Lung (tissue), 12 donors: Measurements from ENCODE around the gene ARHGDIB. TPM values are rescaled to one million over a fixed set of nuclear protein-coding genes. Genes with fewer than 3 reads are reported as not detected.

Experiments
- ATAC-seq: fragments of 200-7000 bp; cut with Tn5 transposase; one replicate; pipeline ENCODE4 v1.9.1; 2020; ENCODE audit warnings: moderate number of reproducible peaks; ENCODE audit not compliant: insufficient read depth, low FRiP score
- DNase-seq, 3 donors: peaks; one replicate each; pipeline ENCODE4 v3.0.0-alpha.2; 2013 to 2017
- H3K27ac ChIP-seq, 2 donors: one replicate each; pipeline ENCODE4 v1.5.1; 2013; ENCODE audit warnings: mild to moderate bottlenecking in 2 of 2, moderate library complexity in 2 of 2, control low read depth in 1 of 2, inconsistent platforms in 1 of 2, low read depth in 1 of 2, low read length in 1 of 2
- H3K27me3 ChIP-seq, 3 donors: one replicate each; pipeline ENCODE4 v1.5.1; 2013; ENCODE audit warnings: low read length in 2 of 3; ENCODE audit not compliant: control insufficient read depth in 3 of 3, insufficient read depth in 3 of 3
- H3K36me3 ChIP-seq, 4 donors: one replicate each; pipeline ENCODE4 v1.5.1; 2013; ENCODE audit warnings: low read length in 4 of 4, mild to moderate bottlenecking in 1 of 4, moderate library complexity in 1 of 4; ENCODE audit not compliant: control insufficient read depth in 4 of 4, insufficient read depth in 4 of 4
- H3K4me1 ChIP-seq, 5 donors: one replicate each; pipeline ENCODE4 v1.5.1; 2013; ENCODE audit warnings: low read length in 5 of 5, mild to moderate bottlenecking in 2 of 5, moderate library complexity in 1 of 5; ENCODE audit not compliant: control insufficient read depth in 5 of 5, insufficient read depth in 5 of 5
- H3K4me3 ChIP-seq: one replicate; pipeline ENCODE4 v1.5.1; 2013; ENCODE audit warnings: mild to moderate bottlenecking, control low read depth, moderate library complexity
- H3K9ac ChIP-seq, 2 donors: one replicate each; pipeline ENCODE4 v1.5.1; 2013; ENCODE audit warnings: low read length in 2 of 2, control low read depth in 1 of 2; ENCODE audit not compliant: insufficient read depth in 1 of 2
- H3K9me3 ChIP-seq, 4 donors: one replicate each; pipeline ENCODE4 v1.5.1; 2013; ENCODE audit warnings: low read length in 3 of 4, mild to moderate bottlenecking in 1 of 4, moderate library complexity in 1 of 4; ENCODE audit not compliant: control insufficient read depth in 4 of 4, insufficient read depth in 3 of 4
- WGBS, 2 donors: extraction: QIAGEN DNeasy Blood & Tissue Kit; methylation state at CpG; one replicate each; pipeline ENCODE4 v1.1.7; 2013; 5-methylcytosine and 5-hydroxymethylcytosine counted together
- polyA plus RNA-seq, 2 donors: library from polyadenylated mRNA; stranded (reverse); fragments of 200-250 nt; gene quantifications; one replicate each; pipeline ENCODE4 v1.2.1, GENCODE V29; 2013
- total RNA-seq, 2 donors: library from RNA; depleted of rRNA in 1 of 2; stranded (reverse); fragments of >200 nt in 1 of 2; gene quantifications; one replicate each; pipeline ENCODE4 v1.2.1, GENCODE V29; 2014 to 2021
- TF ChIP-seq, protein P1 (sequence below): IDR thresholded peaks from 2 replicates; pipeline ENCODE4 v1.5.1; 2012; ENCODE audit warnings: mild to moderate bottlenecking; ENCODE audit errors: control extremely low read depth, extremely low read depth
- donor health status: control.
- donor health status: control.
- donor health status: Bipolar disorder and iron deficiency.
- donor health status: healthy.
- donor health status: DM: yes; HTN: yes; CAD: no.

The ARHGDIB gene
- total and polyA plus RNA-seq, 4 donors = 66.5 to 597 (median 259) TPM

DNA sequence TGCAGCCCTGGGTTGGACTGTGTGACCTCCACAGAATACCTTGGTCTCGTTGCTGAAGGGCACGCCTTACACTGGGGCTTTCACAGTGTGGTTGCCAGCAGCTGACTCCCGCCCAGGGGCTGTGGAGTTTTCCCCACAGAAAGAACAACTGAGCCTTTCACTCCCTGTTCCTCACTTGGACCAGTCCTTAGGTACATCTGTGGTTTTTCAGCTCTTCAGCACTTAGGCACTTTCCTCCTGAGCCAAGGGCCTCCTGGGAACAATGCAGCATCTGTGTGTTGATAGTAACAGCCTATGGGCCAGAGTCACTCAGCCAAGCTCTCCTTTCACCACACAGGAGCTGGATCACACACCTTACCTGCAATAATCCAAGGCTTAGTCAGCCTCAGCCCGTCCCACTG is 48.0 kb downstream of the ARHGDIB start:
- Histone ChIP-seq H3K27ac (peak overlapping the region in 1 of 2 donors; percentile 14), H3K36me3 (no peaks in the 10 kb centered on the region), H3K4me3 (no peak overlapping the region), H3K9me3 (no peaks in the 10 kb centered on the region), H3K4me1 (peaks cover 0 to 4% (median 0%) of the 10 kb centered on the region in 5 donors), H3K9ac (no peak overlapping the region), H3K27me3 (no peaks in the 10 kb centered on the region)
- 91% methylated on average over 4 of the region's 4 CpGs for whole genome bisulfite sequencing, 2 donors
- DNase-seq (peak in 2 of 3 donors; percentile 32 to 35), ATAC-seq (peak; percentile 53)
- TF ChIP-seq, protein P1, sequence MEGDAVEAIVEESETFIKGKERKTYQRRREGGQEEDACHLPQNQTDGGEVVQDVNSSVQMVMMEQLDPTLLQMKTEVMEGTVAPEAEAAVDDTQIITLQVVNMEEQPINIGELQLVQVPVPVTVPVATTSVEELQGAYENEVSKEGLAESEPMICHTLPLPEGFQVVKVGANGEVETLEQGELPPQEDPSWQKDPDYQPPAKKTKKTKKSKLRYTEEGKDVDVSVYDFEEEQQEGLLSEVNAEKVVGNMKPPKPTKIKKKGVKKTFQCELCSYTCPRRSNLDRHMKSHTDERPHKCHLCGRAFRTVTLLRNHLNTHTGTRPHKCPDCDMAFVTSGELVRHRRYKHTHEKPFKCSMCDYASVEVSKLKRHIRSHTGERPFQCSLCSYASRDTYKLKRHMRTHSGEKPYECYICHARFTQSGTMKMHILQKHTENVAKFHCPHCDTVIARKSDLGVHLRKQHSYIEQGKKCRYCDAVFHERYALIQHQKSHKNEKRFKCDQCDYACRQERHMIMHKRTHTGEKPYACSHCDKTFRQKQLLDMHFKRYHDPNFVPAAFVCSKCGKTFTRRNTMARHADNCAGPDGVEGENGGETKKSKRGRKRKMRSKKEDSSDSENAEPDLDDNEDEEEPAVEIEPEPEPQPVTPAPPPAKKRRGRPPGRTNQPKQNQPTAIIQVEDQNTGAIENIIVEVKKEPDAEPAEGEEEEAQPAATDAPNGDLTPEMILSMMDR = no peak

DNA sequence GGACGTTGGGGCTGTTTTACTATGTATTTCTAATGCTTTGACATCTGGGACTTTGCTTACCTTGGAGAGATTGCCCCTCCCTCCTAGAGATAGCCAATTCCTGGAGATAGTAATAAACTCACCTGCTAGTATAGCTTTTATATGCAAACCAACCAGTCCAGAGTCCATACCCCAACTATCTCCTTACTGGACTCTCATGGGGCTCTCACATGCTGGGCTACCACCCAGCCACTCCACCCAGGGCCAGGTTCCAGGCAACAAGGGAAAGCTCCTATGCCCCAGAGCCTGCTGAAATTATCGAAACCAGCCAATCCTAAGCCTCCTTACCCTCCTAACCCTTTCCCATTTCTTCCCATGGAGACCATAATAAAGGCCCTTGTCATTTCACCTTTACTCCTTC is 50.3 kb downstream of the ARHGDIB start:
- DNase-seq = no peak
- peaks cover 0 to 4% (median 0%) of the 10 kb centered on the region in 5 donors for H3K4me1 ChIP-seq
- no peaks in the 10 kb centered on the region for H3K27me3 ChIP-seq
- no peak overlapping the region for H3K27ac ChIP-seq
- WGBS, 2 donors = 38 to 70% methylated on average over 2 of the region's 2 CpGs
- no peak overlapping the region for H3K9ac ChIP-seq
- TF ChIP-seq, protein P1 = no peak
- H3K4me3 ChIP-seq = no peak overlapping the region
- no peaks in the 10 kb centered on the region for H3K9me3 ChIP-seq
- ATAC-seq = no peak
- H3K36me3 ChIP-seq = no peaks in the 10 kb centered on the region

DNA sequence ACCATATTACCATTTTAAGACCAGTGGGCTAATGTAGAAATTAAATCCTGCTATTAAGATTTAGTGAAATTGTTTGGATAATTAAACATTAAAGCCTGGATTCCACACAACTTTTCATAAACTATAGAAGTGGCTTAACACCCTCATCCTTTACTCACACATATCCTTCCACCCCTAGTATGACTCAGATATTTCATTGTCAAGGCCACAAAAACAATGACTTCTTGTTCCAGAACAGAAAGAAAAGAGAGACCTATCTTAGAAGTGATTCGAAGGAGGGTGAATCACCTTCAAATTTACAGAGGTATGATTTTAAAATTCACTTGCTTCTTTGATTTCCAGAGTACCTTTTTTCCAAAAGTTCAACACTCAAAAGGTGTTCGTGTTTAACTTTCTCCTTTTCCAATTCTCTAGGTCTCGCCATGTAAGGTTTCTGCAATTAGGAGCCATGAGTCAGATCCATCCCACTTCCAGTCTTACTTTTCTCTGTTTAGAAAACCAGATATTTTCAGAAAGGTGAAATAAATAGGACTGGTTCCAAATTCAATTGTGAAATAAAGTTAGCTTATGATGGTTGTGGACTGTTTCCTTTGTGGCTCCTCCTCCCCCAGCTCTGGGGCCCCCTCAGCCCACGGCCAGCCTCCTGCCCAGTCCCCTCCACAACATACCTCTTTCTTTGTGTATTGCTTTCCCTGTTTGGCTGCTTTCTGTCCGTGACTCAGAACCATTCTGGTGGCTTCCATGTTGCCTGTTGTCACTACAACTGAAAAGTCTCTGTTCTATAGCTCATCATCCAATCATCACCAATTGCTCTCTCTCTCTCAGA is 51.1 kb downstream of the ARHGDIB start:
- H3K27ac ChIP-seq = no peak overlapping the region
- 76 to 86% methylated on average over 5 of the region's 5 CpGs for WGBS, 2 donors
- no peaks in the 10 kb centered on the region for H3K9me3 ChIP-seq
- no peak for ATAC-seq
- TF ChIP-seq, protein P1 = no peak
- no peaks in the 10 kb centered on the region for H3K27me3 ChIP-seq
- H3K36me3 ChIP-seq = no peaks in the 10 kb centered on the region
- H3K4me3 ChIP-seq = no peak overlapping the region
- H3K4me1 ChIP-seq = peaks cover 0 to 4% (median 4%) of the 10 kb centered on the region in 5 donors
- no peak overlapping the region for H3K9ac ChIP-seq
- no peak for DNase-seq
